ENCODE results near the gene COL10A1. TPM values are rescaled to one million over a fixed set of nuclear protein-coding genes. Genes with fewer than 3 reads are reported as not detected.

COL10A1 gene
- total RNA-seq (under 1 TPM; 0.06 to 0.16 TPM), polyA plus RNA-seq (ENCODE audit: insufficient read depth, low read depth, low replicate concordance) (0.34 TPM)
- long read RNA-seq, donor 1, result 0 reads
- long read RNA-seq, donor 2, result 0 reads

- no peak for DNase-seq
- Histone ChIP-seq H3K9me3 (no peaks in the 10 kb centered on the region), H3K4me1 (no peaks in the 10 kb centered on the region), H3K27me3 (no peaks in the 10 kb centered on the region), H3K27ac (no peak within 1 kb of the TSS), H3K36me3 (ENCODE audit: low read depth, missing control alignments) (no peaks in the 10 kb centered on the region), H3K4me3 (no peak within 1 kb of the TSS)
- no peak for TF ChIP-seq CTCF (IDR thresholded peaks at IDR 0.05)
- no peak for TF ChIP-seq POLR2A (IDR thresholded peaks at IDR 0.05)
- intact Hi-C loops (cut with DNase I; ENCODE audit: low total_unique reads), result no loop called here
- 92 to 93% methylated on average over 6 of the region's 6 CpGs for WGBS, 2 donors
These were observed at the start of gene COL10A1 for GRCh38 chr6:116126032-116126431. COL10A1 (minus strand) TSS chr6:116126132; CDS start chr6:116125492, 640 bp downstream.

- Histone ChIP-seq H3K4me3 (no peak overlapping the region), H3K27ac (no peak overlapping the region), H3K9me3 (no peaks in the 10 kb centered on the region), H3K4me1 (no peaks in the 10 kb centered on the region), H3K36me3 (ENCODE audit: low read depth, missing control alignments) (no peaks in the 10 kb centered on the region), H3K27me3 (no peaks in the 10 kb centered on the region)
- intact Hi-C loops (cut with DNase I; ENCODE audit: low total_unique reads), result no loop called here
- no peak for TF ChIP-seq CTCF (IDR thresholded peaks at IDR 0.05)
- TF ChIP-seq POLR2A (IDR thresholded peaks at IDR 0.05), result no peak
- WGBS, 2 donors, result 96 to 99% methylated on average over 2 of the region's 2 CpGs
- DNase-seq, result no peak
These were observed 49.4 kb upstream of the COL10A1 start for GRCh38 chr6:116175344-116175743.

GRCh38 chr6:116173928-116174327 lies 48.0 kb upstream of the COL10A1 start:
- intact Hi-C loops (cut with DNase I; ENCODE audit: low total_unique reads), result no loop called here
- no peak for DNase-seq

GRCh38 chr6:116170358-116171057 lies 44.6 kb upstream of the COL10A1 start:
- no peaks in the 10 kb centered on the region for H3K36me3 ChIP-seq (ENCODE audit: low read depth, missing control alignments)
- no peaks in the 10 kb centered on the region for H3K9me3 ChIP-seq
- WGBS, 2 donors, result 87 to 91% methylated on average over 5 of the region's 5 CpGs
- TF ChIP-seq CTCF (IDR thresholded peaks at IDR 0.05), result no peak
- no peak for TF ChIP-seq POLR2A (IDR thresholded peaks at IDR 0.05)
- H3K27me3 ChIP-seq, result no peaks in the 10 kb centered on the region
- H3K27ac ChIP-seq, result no peak overlapping the region
- intact Hi-C loops (cut with DNase I; ENCODE audit: low total_unique reads), result no loop called here
- no peak overlapping the region for H3K4me3 ChIP-seq
- H3K4me1 ChIP-seq, result peaks cover 4% of the 10 kb centered on the region
- DNase-seq, result no peak

More at GRCh38 chr6:116173928-116174327, 48.0 kb upstream of the COL10A1 start:
- WGBS, 2 donors, result 63 to 85% methylated on average over 3 of the region's 3 CpGs
- no peak overlapping the region for H3K4me3 ChIP-seq
- no peak overlapping the region for H3K27ac ChIP-seq
- H3K4me1 ChIP-seq, result no peaks in the 10 kb centered on the region
- no peaks in the 10 kb centered on the region for H3K27me3 ChIP-seq
- no peak for TF ChIP-seq POLR2A (IDR thresholded peaks at IDR 0.05)
- no peak for TF ChIP-seq CTCF (IDR thresholded peaks at IDR 0.05)
- H3K9me3 ChIP-seq, result no peaks in the 10 kb centered on the region
- no peaks in the 10 kb centered on the region for H3K36me3 ChIP-seq (ENCODE audit: low read depth, missing control alignments)

- intact Hi-C loops (cut with DNase I; ENCODE audit: low total_unique reads), result no loop called here
- no peaks in the 10 kb centered on the region for H3K36me3 ChIP-seq (ENCODE audit: low read depth, missing control alignments)
- H3K27ac ChIP-seq, result no peak overlapping the region
- no peaks in the 10 kb centered on the region for H3K27me3 ChIP-seq
- peaks cover 4% of the 10 kb centered on the region for H3K4me1 ChIP-seq
- H3K9me3 ChIP-seq, result no peaks in the 10 kb centered on the region
- TF ChIP-seq CTCF (IDR thresholded peaks at IDR 0.05), result no peak
- DNase-seq, result no peak
- 88 to 90% methylated on average over 2 of the region's 2 CpGs for WGBS, 2 donors
- no peak overlapping the region for H3K4me3 ChIP-seq
These were observed 43.9 kb upstream of the COL10A1 start for GRCh38 chr6:116169880-116170279.
